ENCODE measurements around the gene FAM210A.
"Not testable (repeated sequence)": the region's sequence is repeated elsewhere in the genome, so short reads cannot be mapped to it uniquely, and the experiment has no call there.

The FAM210A gene

GRCh38 chr18:13726232-13726971, at the start of gene FAM210A, which contains the start of gene RNMT:
TSS of gene FAM210A (minus strand) at chr18:13726558. CDS start at chr18:13682077, 44,481 bp downstream.
TSS of gene RNMT (plus strand) at chr18:13726673. CDS start at chr18:13731518, 4,845 bp downstream.
- peak; percentile 55 for DNase-seq

GRCh38 chr18:13775058-13775457, 48.7 kb upstream of the FAM210A start:
- DNase-seq: no peak

DNA sequence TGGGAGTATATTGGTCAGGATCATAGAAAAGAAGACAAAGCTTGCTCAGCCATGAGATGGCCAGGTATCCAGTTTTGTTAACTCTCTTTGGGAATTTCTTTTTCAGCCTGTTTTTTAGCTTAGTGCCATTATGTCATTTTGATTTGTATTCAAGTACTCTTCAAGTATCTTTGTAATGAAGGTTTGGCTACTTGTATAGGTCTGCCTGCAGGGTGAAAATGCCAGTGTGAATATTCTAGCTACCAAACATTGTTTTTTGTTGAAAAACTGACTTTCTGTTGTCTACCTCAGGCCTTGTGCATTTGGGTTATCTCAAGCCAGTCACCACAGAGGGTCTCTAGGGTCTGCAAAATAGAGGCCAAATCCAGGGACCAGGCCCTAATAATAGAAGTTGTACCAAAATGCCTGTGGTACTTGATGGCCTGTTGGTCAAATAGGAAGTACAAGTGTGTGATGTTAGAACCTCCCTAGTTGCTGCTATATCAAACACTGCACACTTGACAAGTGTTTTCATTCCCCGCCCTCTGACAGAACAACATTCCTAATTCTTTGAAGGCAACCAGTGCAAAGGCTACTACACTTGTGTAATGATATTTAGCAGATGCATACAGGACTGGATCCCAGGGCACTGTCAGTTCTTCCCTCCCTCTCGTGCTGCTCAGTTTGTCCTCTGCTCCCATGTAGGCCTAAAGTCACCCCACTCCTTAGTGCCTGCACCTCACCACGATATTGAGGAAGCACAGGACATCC, 36.5 kb upstream of the FAM210A start:
- DNase-seq: no peak

- DNase-seq: no peak
Observed at GRCh38 chr18:13760047-13760446, 33.7 kb upstream of the FAM210A start.

DNA sequence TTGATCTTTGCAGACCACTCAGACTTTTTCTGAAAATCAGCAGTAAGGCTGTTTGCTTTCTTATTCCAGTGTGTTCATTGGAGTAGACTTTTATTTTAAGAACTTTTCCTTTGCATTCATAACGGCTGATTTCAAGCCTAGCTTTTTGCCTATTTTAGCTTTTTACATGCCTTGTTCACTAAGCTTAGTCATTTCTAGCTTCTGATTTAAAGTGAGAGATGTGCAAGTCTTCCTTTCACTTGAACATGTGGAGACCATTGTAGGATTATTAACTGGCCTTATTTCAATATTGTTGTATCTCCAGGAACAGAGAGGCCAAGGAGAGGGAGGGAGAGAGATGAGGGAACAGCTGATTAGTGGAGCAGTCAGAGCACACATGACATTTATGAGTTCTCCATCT, 32.3 kb upstream of the FAM210A start:
- no peak for DNase-seq

GRCh38 chr18:13756671-13757070, 30.3 kb upstream of the FAM210A start:
- no peak for DNase-seq

GRCh38 chr18:13756261-13756660, 29.9 kb upstream of the FAM210A start:
- DNase-seq: no peak

GRCh38 chr18:13751599-13751998, 25.2 kb upstream of the FAM210A start:
- not testable (repeated sequence) for DNase-seq

DNA sequence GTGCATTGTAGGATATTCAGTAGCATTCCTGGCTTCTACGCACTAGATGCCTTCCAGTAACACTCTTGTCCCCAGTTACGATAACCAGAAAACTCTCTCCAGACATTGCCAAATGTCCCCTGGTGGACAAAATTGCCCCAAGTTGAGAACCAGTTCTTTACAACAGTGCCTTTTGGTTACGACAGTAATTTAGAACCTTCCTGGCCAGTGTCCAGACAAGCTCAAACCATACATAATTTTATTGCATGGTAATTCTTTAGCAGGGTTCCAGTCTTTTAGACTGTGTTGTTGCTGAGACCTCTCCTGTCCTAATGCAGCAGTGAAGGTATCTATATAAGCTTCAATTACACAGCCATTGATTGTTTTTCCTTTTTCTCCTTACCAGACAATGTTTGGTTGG, 20.3 kb upstream of the FAM210A start:
- DNase-seq: no peak

- no peak for DNase-seq
Observed at GRCh38 chr18:13745696-13746095, 19.3 kb upstream of the FAM210A start.

- no peak for DNase-seq
Observed at GRCh38 chr18:13735681-13736080, 9.3 kb upstream of the FAM210A start.

- no peak for DNase-seq
Observed at GRCh38 chr18:13730481-13730880, 4.1 kb upstream of the FAM210A start.

GRCh38 chr18:13726972-13727331, 594 bp upstream of the FAM210A start:
- DNase-seq: no peak

- DNase-seq: no peak
Observed at GRCh38 chr18:13725566-13726231, 659 bp downstream of the FAM210A start.

- no peak for DNase-seq
Observed at GRCh38 chr18:13720847-13721246, 5.5 kb downstream of the FAM210A start.

DNA sequence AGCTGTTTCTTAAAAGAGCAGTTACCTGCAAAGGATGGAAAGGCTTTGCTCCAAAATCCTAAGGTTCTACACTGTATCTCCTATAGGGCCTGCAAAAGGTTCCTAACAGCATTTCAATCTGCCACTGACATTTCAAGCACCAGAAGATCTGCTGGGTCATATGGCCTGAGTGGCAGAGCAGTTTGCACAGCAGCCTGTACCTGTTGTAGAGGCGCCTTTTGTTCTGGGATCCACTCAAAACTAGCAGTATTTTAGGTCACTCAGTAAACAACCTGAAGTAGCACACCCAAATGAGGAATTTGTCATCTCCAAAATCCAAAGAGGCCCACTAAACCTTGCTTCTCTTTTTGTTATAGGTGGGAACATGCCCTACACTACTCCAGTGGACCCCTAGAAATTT, 6.2 kb downstream of the FAM210A start:
- DNase-seq: no peak

GRCh38 chr18:13716916-13717315, 9.4 kb downstream of the FAM210A start:
- no peak for DNase-seq

- DNase-seq: no peak
Observed at GRCh38 chr18:13715330-13715729, 11.0 kb downstream of the FAM210A start.

- DNase-seq: no peak
Observed at GRCh38 chr18:13713455-13714055, 12.8 kb downstream of the FAM210A start.

DNA sequence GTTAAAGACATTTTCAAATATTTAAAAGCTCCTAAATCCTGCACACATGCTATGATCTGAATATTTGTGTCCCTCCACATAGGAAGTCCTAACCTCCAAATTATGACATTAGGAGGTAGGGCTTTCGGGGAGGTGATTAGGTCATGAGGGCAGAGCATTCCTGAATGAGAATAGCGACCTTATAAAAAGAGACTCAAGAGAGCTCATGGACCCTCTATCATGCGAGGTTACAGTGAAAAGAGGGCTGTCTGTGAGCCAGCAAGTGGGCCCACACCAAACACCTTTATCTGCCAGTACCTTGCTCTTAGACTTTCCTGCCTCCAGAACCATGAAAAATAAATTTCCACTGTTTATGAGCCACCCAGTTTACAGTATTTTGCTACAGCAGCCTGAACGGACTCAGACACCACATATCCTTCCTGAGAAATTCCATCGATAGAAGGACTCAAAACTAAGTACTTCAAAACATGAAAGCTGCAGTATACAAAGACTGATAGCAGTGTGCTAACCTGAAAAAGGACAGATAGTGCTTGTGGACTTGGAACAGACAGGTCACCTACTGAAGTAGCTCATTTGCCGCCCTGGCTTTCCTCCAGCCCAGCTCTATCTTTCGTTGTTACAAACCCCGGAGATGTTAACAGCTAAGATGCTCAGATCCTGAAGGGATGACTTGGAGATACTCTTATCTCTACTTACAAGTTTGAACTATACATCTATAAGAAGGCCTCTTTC, 13.8 kb downstream of the FAM210A start:
- DNase-seq: no peak

- DNase-seq: no peak
Observed at GRCh38 chr18:13710414-13710831, 15.9 kb downstream of the FAM210A start.

DNA sequence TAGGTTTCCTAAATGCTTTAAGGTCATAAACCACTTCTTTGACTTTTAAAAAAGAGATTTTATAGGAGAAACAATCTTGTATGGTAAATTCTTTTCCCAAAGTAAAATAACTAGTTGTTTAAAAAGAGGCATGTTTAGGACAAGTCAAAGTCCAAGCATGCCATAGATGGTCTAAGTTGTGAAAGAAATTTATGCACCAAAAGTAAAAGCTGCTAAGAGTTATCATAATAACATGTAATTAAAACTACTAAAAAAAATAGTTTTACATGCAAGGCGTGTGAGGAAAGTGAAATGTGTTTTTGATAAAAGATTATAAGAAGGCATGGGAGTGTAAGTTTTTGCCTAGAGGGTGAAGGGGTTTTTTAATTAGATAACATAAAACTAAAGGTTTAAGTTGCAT, 22.5 kb downstream of the FAM210A start:
- no peak for DNase-seq

DNA sequence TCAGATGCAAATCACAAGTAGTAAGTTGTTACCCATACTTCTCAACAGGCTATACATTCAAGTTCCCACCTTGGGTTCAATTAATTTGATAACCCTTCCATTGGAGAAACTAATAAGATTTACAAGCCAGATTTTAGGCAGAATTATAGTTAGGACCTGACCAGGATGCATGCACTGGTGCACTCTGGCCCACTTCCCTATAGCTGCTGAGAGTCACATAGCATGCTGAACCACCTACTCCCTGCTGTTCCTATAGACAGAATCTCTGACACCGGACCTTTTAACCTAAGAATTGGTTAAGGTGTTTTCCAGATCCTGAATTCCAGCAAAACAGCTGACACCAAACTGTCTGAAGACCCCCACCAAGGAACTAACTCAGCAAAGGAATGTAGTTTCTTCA, 26.2 kb downstream of the FAM210A start:
- DNase-seq: no peak

Data from NCI-H1436 treated with DMSO at 0.1 percent for 48 hours (cell line).